ENCODE data around the gene AKR7A3.

Gene AKR7A3

GRCh38 chr1:19325368-19325957 is 36.9 kb upstream of the AKR7A3 start:
- H3K4me3 ChIP-seq, result no peak overlapping the region
- peak overlapping the region; percentile 32 to 99 (median 76); a peak in 21 of 22 replicates for H3K4me2 ChIP-seq
- H3K36me3 ChIP-seq, result peaks cover 3 to 80% (median 22%) of the 10 kb centered on the region in 11 experiments; a peak in 18 of 22 replicates
- peak overlapping the region in 6 of 11 experiments; percentile 15 to 53 (median 31); a peak in 3 of 22 replicates for H3K9ac ChIP-seq
- TF ChIP-seq Cebpa-rat (IDR thresholded peaks at IDR 0.05), result no peak
- H3K27ac ChIP-seq, result peak overlapping the region in 5 of 11 experiments; percentile 34 to 64 (median 45); a peak in 8 of 22 replicates
- H3K4me1 ChIP-seq, result peaks cover 50 to 68% (median 66%) of the 10 kb centered on the region in 10 experiments
- no peaks in the 10 kb centered on the region for H3K9me3 ChIP-seq (replicated peaks in 1 of 11)
- peaks cover 0 to 71% (median 20%) of the 10 kb centered on the region in 11 experiments; a peak in 12 of 22 replicates for H4K20me1 ChIP-seq
- no peaks in the 10 kb centered on the region for H3K27me3 ChIP-seq

- Histone ChIP-seq H3K4me2 (peak overlapping the region; percentile 22 to 99 (median 74); a peak in 20 of 22 replicates), H3K9me3 (replicated peaks in 1 of 11) (no peaks in the 10 kb centered on the region), H3K27me3 (no peaks in the 10 kb centered on the region), H3K27ac (no peak overlapping the region), H3K4me3 (no peak overlapping the region), H4K20me1 (peaks cover 0 to 71% (median 20%) of the 10 kb centered on the region in 11 experiments; a peak in 12 of 22 replicates), H3K4me1 (peaks cover 51 to 76% (median 74%) of the 10 kb centered on the region in 10 experiments), H3K9ac (no peak overlapping the region), H3K36me3 (peaks cover 3 to 84% (median 22%) of the 10 kb centered on the region in 11 experiments; a peak in 18 of 22 replicates)
- no peak for TF ChIP-seq Cebpa-rat (IDR thresholded peaks at IDR 0.05)
Observed at GRCh38 chr1:19324665-19324990, 36.1 kb upstream of the AKR7A3 start.

- no peaks in the 10 kb centered on the region for H3K9me3 ChIP-seq (replicated peaks in 1 of 11)
- H3K9ac ChIP-seq, result no peak overlapping the region
- H3K27ac ChIP-seq, result no peak overlapping the region
- peaks cover 3 to 84% (median 22%) of the 10 kb centered on the region in 11 experiments; a peak in 17 of 22 replicates for H3K36me3 ChIP-seq
- H4K20me1 ChIP-seq, result peaks cover 0 to 76% (median 20%) of the 10 kb centered on the region in 11 experiments; a peak in 12 of 22 replicates
- no peaks in the 10 kb centered on the region for H3K27me3 ChIP-seq
- H3K4me2 ChIP-seq, result peak overlapping the region; percentile 22 to 99 (median 74); a peak in 21 of 22 replicates
- no peak overlapping the region for H3K4me3 ChIP-seq
- no peak for TF ChIP-seq Cebpa-rat (IDR thresholded peaks at IDR 0.05)
- H3K4me1 ChIP-seq, result peaks cover 56 to 81% (median 79%) of the 10 kb centered on the region in 10 experiments
Observed at GRCh38 chr1:19323987-19324664, 35.6 kb upstream of the AKR7A3 start.

- Histone ChIP-seq H3K4me3 (no peak overlapping the region), H3K4me1 (peaks cover 72 to 98% (median 95%) of the 10 kb centered on the region in 10 experiments), H3K4me2 (peak overlapping the region; percentile 32 to 99 (median 62)), H3K27ac (peak overlapping the region in 4 of 11 experiments; percentile 1 to 19 (median 10); a peak in 3 of 22 replicates), H3K27me3 (no peaks in the 10 kb centered on the region), H3K36me3 (peaks cover 0 to 85% (median 18%) of the 10 kb centered on the region in 11 experiments; a peak in 17 of 22 replicates), H3K9ac (peak overlapping the region in 4 of 11 experiments; percentile 18 to 52 (median 28); a peak in 2 of 22 replicates), H3K9me3 (replicated peaks in 1 of 11) (no peaks in the 10 kb centered on the region), H4K20me1 (peaks cover 0 to 91% (median 20%) of the 10 kb centered on the region in 11 experiments; a peak in 13 of 22 replicates)
- TF ChIP-seq Cebpa-rat (IDR thresholded peaks at IDR 0.05), result no peak
Observed at GRCh38 chr1:19322481-19322880, 33.9 kb upstream of the AKR7A3 start.

GRCh38 chr1:19321071-19321470 is 32.5 kb upstream of the AKR7A3 start:
- no peak for TF ChIP-seq Cebpa-rat (IDR thresholded peaks at IDR 0.05)
- Histone ChIP-seq H3K4me2 (peak overlapping the region in 8 of 11 experiments; percentile 16 to 100 (median 59); a peak in 12 of 22 replicates), H3K4me3 (no peak overlapping the region), H3K9ac (no peak overlapping the region), H3K27me3 (no peaks in the 10 kb centered on the region), H3K27ac (no peak overlapping the region), H3K36me3 (peaks cover 0 to 75% (median 18%) of the 10 kb centered on the region in 11 experiments; a peak in 16 of 22 replicates), H3K4me1 (peaks cover 81 to 100% (median 98%) of the 10 kb centered on the region in 10 experiments), H3K9me3 (replicated peaks in 1 of 11) (no peaks in the 10 kb centered on the region), H4K20me1 (peaks cover under 1 to 94% (median 25%) of the 10 kb centered on the region in 11 experiments; a peak in 15 of 22 replicates)

- H4K20me1 ChIP-seq, result peaks cover 0 to 94% (median 27%) of the 10 kb centered on the region in 11 experiments; a peak in 16 of 22 replicates
- no peaks in the 10 kb centered on the region for H3K9me3 ChIP-seq (replicated peaks in 1 of 11)
- H3K27me3 ChIP-seq, result no peaks in the 10 kb centered on the region
- no peak for TF ChIP-seq Cebpa-rat (IDR thresholded peaks at IDR 0.05)
- peak overlapping the region; percentile 29 to 100 (median 97) for H3K4me2 ChIP-seq
- H3K27ac ChIP-seq, result peak overlapping the region in 8 of 11 experiments; percentile 24 to 83 (median 66); a peak in 13 of 22 replicates
- peaks cover 0 to 56% (median 18%) of the 10 kb centered on the region in 11 experiments; a peak in 15 of 22 replicates for H3K36me3 ChIP-seq
- peak overlapping the region in 3 of 11 experiments; percentile 46 to 54 (median 51); a peak in 5 of 22 replicates for H3K9ac ChIP-seq
- H3K4me3 ChIP-seq, result peak overlapping the region in 1 of 10 experiments; percentile 35; a peak in 2 of 20 replicates
- peaks cover 82 to 100% (median 98%) of the 10 kb centered on the region in 10 experiments for H3K4me1 ChIP-seq
Observed at GRCh38 chr1:19319196-19319595, 30.6 kb upstream of the AKR7A3 start.

GRCh38 chr1:19317126-19317910 is 28.7 kb upstream of the AKR7A3 start:
- no peak for TF ChIP-seq Cebpa-rat (IDR thresholded peaks at IDR 0.05)
- Histone ChIP-seq H3K4me3 (peak overlapping the region in 1 of 10 experiments; percentile 12; a peak in 2 of 20 replicates), H3K9ac (peak overlapping the region in 9 of 11 experiments; percentile 0 to 49 (median 18); a peak in 10 of 22 replicates), H3K9me3 (replicated peaks in 1 of 11) (no peaks in the 10 kb centered on the region), H3K4me2 (peak overlapping the region; percentile 91 to 100 (median 99)), H4K20me1 (peaks cover 0 to 86% (median 29%) of the 10 kb centered on the region in 11 experiments; a peak in 17 of 22 replicates), H3K36me3 (peaks cover 0 to 40% (median 9%) of the 10 kb centered on the region in 11 experiments; a peak in 14 of 22 replicates), H3K27ac (peak overlapping the region in 8 of 11 experiments; percentile 24 to 83 (median 70); a peak in 14 of 22 replicates), H3K27me3 (no peaks in the 10 kb centered on the region), H3K4me1 (peaks cover 78 to 100% (median 99%) of the 10 kb centered on the region in 10 experiments)

Measured in BLaER1 treated with 17β-estradiol and CSF1 and Interleukin-3, amounts not matched to agents 10 nM and 100 nM (cell line).